ENCODE data around the gene MAPK14.
"Not testable (repeated sequence)": the region's sequence is repeated elsewhere in the genome, so short reads cannot be mapped to it uniquely, and the experiment has no call there.

MAPK14 gene

DNA sequence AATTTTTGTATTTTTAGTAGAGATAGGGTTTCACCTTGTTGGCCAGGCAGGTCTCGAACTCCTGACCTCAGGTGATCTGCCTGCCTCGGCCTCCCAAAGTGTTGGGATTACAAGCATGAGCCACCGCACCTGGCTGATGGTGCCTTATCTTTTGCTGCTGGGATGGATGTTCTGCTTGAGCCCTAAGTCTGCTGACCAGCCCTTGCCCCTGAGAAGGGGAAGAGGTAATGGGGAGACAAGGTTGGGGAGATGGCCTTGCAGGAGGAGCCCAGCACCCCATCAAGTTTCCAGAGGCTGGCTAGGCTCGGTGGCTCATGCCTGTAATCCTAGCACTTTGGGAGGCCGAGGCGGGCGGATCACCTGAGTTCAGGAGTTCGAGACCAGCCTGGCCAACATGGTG is 96.7 kb downstream of the MAPK14 start:
- DNase-seq, result not testable (repeated sequence)

DNA sequence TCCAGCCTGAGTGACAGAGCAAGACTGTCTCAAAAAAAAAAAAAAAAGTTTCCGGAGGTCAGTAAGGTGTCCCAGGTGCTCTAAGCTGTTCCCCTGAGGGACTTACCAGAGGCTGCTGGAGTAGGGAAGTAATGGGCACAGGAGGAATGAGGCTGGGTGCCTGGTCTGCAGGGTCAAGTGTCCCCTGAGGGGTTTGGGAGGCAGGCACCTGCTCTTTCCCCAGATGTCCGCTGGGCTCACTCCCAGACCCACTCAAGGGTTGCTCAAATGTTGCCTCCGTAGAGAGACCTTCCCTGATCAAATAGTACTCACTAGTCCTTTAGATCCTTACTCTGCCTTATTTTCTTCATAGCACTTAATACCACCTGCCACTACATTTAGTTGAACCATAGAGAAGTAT is 97.3 kb downstream of the MAPK14 start:
- DNase-seq, result no peak

DNA sequence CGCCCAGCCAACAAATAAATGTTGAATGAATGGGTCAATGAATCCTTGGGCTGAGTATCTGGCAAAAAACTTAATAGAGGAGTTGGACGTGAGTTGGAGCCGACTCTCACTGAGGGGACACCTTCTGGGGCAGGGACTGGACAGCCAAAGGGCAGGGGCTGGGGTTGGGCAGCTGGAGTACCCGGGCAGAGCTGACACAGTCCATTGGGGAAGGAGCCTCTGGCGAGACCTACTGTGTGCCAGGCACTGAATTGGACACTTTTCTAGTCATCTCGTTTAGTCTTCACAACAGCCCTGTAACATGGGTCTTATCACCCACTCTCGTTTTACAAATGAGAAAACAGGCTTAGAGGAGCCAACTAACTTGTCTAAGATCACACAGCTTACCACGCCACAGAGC is 98.0 kb downstream of the MAPK14 start:
- no peak for DNase-seq

DNA sequence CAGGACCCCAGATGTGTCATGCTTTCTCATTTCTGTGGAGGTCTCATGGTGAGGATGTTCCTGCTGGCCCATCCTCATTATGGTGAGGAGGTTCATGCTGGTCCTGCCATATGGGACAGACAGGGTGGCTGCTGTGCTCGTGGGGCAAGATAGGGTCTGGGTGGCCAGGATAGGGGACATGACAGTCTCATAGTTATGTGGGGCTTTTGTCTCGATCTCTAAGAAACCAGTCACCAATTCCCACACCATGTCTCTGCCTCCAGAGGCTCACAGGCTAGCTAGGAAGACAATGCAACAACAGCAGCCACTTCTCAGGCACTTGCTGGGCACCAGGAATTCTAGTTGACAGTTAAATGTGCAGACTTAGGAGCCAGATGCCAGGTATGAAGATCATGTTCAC is 98.5 kb downstream of the MAPK14 start:
- no peak for DNase-seq

DNA sequence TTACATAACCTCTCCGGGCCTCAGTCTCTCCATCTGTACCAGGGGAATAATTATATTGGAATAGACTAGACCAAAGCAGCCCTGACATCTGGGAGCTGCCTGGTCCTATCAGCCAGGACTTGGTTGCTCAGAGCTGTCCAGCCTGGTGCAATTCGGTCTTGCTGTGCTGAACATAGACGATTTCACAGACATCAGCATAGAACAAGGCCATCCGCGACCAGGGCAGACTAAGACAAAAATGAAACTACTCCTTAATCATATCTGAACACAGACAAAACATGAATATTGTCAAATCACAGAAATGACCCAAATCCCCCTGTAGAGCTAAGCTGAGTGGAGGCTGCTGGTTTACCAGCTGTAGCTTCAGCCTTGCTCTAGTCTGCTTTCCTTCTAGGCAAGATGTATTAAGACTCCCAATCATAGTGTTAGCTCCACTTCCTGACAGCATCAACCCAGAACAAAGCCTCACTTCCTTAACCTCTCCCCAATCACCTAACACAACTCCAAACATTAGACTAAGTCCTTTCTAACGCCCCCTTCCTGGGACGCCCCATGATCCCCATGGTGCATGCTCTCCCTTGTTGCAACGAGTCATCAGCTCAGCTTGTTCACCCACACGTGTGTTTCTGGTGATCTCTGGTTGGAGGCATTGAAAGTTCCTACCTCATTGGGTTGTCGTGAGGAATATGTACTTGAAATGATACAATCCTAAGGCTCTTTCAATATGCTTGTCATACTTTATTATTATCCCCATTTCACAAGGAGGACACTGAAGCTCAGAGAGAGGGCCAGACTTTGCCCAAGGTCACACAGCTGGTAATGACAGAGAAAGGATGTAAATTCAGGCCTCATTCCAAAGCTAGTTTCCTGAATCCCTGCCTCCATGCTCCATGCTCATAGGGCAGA is 99.2 kb downstream of the MAPK14 start:
- DNase-seq, result no peak

DNA sequence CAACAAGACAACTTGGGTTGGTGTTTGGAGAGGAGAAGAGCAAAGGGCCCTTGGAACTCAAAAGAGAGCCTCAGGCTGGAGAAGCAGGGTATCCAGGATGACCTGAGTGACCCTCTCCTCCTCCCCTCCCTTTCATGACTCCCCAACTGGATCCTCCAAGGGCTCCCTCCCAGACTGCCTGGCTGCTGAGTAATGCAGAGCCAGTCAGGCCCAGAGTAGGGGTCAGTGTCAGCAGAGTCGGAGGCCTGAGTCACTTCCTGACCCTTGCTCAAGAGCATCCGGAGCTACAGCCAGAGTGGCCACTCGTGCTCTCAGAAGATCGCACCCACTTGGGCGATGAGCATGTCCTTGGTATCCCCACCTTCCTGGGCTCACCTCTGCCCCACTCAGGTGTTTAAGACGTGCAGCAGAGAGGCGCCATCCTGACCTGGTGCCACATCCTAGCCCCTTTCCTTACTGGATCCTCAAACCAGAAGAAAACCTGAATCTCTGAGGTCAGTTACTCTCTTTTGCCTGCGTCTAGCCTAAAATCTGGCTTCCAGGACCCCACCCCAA is 99.9 kb downstream of the MAPK14 start:
- DNase-seq, result no peak

DNA sequence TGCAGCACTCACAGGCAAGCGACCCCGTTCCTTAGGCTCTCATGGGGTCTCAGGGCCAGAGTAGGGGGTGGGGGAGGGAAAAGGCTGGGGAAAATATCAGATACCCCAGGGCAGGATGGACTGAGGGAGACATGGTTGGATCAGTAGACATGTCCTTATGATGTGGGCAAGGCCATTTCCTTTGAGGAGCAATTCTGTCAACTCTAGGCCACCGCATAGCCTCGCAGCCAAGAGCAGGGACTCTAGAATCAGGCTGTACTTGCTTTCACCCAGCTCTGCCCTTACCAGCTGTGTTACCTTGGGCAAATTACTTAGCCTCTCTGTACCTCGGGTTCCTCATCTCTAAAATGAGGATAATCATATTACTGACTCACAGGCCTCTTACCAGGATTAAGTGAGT is 100.5 kb downstream of the MAPK14 start:
- no peak for DNase-seq

DNA sequence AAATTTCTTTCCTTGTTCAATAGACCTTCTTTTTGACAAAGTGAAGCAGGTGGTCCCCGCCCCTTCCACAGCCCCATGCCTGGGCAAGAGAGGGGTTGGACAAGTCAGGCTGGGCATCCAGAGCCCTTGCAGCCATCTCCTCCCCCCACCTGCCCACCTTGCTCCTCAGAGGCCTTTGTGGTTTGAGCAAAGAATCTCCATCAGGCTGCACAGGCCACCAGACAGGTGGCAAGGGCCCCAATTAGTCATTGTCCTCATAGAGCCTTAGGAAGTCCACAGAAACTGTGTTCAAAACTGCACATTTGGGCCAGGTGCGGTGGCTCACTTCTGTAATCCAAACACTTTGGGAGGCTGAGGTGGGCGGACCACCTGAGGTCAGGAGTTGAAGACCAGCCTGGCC is 101.2 kb downstream of the MAPK14 start:
- DNase-seq, result no peak

DNA sequence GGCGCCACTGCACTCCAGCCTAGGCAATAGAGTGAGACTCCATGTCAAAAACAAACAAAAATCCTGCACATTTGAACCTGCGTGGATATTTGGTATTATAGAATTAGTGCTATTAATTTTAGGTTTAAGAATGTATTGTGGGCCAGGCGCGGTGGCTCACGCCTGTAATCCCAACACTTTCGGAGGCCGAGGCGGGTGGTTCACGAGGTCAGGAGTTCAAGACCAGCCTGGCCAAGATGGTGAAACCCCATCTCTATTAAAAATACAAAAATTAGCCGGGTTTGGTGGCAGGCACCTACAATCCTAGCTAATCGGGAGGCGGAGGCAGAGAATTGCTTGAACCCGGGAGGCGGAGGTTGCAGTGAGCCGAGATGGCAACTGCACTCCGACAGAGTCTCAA is 101.7 kb downstream of the MAPK14 start:
- not testable (repeated sequence) for DNase-seq

DNA sequence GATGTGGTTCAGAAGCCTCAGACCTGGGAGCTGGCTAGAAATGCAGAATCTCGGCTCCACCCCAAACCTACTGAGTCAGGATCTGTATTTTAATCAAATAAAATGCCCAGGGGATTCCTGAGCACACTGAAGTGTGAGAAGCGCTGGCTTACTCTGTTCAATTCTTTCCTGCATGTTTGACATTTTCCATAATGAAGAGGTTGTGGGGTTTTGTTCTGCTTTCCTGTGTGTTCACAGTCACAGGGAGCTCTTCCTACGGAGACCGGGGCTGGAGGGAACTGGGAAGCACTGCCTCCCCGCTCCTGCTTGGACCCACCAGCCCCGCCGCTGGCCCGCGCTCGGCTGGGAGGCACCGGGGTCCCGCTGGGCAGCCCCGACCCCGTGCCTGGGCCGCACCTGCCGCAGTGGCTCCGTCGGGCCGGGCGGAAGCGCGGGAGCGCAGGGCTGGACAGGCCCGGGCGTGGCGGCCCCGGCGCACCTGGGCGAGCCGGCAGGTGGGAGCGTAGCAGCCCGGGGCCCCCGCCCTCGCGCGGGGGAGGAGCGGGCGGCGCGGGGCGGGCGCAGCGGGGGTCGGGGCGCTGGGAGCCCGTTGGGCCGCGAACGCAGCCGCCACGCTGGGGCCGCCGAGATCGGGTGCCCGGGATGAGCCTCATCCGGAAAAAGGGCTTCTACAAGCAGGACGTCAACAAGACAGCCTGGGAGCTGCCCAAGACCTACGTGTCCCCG is 102.5 kb downstream of the MAPK14 start, which contains the start of gene MAPK13:
MAPK13 (plus strand) TSS at position 573 of the 726 bp plus-strand sequence; CDS start at position 643, 70 bp downstream.
- no peak for DNase-seq

DNA sequence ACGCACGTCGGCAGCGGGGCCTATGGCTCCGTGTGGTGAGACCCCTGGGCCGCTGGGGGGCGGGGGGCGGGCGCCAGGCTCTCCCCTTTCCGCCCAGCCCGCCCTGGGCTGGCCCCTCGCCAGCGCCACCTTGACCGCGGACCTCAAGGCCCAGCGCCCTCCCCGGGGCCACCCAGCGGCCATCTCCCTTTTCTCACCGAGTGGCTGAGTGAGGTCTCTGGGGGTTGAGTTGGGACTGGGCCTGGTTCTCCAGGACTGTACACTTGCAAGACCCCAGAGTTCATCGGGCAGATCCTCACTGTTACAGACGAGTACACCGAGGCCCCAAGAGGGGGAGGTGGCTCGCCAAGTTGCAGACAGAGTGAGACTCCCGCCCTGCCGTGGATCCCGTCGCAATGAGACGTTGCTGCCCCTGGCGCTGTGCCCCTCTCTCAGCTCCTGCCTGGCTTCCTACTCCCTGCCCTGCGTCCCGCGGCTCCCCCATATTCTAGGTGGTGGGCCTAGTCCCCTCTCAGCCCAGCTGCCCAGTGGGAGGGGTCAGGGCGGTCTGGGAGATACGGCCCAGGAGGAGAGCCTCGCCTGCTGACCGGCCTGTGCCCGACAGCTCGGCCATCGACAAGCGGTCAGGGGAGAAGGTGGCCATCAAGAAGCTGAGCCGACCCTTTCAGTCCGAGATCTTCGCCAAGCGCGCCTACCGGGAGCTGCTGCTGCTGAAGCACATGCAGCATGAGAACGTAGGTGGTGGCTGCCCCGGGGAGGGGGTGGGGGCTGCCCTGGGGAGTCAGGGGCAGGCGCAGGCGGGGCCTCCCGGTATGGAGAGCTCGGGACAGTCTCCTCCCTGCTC is 103.3 kb downstream of the MAPK14 start:
- DNase-seq, result peak; percentile 63

DNA sequence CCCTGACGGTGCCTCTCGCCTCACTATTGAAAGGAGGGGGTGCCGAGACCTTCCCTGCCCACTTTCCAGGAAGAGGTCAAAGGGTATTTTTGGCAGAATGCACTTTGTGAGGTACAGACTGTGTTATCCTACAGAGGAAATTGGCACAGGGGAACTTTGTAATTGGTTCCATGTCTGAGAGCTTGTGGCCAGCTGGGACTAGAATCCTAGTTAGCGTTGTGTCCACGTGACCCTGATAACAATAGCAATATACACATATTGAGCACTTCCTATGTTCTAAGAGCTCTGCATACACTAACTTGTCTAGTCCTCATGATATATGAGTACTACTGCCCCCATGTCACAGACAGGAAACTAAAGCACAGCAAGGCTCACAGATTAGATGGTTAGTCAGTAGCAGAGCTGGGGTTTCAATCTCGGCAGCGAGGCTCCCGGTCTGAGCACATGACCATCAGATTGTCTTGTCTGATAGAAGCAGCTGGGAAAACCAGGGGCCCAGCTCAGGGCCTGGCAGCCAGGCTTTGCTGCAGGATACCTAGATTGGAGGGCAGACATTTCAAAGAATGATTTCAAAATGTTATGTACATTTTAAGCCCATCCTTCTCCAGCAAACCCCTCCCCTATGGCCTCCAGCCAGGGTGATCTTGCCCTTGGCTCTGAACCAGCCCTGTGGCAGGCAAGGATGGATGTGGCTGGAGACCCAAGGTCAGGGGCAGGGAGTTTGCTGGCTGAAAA is 104.1 kb downstream of the MAPK14 start:
- DNase-seq, result no peak

DNA sequence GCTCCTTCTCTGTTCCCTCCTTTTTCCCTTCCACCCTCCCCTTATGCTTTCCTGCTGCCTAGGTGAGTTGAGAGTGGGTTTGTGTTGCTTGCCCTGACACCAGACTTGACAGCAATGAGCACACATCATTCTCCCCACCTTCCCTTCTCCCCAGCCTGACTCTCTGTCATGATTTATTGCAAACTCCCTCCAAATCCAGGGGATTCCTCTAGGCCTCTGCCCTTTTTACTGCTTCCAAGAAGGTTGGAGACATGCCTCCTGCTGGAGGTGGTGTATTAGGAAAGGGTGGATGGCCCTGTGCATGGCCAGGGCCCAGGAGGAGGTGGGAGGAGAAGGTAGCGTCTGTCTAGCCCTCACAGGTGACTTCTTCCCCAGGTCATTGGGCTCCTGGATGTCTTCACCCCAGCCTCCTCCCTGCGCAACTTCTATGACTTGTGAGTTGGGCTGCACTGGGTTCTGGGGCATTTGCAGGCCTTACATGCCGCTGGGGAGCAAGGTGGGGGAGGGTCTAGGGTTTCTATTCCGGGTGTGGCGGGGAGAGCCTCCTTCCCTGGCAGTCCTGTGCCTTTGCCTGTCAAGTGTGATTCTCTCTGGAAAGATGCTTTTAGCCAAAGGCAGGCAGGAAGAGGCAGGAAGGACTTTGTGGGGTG is 104.8 kb downstream of the MAPK14 start:
- no peak for DNase-seq

DNA sequence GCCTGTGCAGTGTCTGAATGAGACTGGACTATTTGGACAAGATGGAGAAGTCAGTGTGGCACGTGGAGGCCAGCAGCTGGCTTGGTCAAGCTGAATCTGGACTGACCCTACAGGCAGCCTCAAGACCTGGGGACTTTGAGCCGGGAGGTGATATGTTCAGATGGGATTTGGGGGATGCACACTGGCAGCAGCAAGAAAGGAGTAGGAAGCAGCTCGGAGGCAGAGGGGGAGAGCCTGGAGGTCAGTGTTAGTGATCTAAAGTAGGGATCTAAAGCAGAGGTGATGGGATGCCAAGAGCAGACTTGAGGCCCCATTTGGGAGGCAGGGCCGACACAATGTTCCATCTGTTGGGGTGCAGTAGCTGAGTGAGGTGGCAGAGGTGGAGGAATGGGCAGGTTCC is 105.5 kb downstream of the MAPK14 start:
- no peak for DNase-seq

DNA sequence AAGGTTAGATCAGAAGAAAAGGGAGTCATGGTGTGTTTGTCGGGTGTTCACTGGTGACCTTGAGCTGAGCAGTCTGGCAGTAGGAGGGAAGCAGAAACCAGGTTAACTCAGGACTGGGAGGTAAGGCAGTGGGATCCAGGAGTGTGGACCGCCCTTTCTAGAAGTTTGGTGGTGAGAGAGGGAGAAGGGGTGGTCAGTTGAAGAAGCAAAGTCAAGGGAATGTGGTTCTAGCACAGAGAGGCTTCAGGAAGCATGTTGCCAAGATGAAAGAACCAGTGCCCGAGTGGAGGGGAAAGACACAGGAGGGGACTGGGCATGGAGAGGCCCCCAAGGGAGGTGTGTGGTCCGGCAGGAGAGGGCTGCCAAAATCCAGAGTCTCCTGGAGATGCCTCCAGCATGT is 106.3 kb downstream of the MAPK14 start:
- no peak for DNase-seq

DNA sequence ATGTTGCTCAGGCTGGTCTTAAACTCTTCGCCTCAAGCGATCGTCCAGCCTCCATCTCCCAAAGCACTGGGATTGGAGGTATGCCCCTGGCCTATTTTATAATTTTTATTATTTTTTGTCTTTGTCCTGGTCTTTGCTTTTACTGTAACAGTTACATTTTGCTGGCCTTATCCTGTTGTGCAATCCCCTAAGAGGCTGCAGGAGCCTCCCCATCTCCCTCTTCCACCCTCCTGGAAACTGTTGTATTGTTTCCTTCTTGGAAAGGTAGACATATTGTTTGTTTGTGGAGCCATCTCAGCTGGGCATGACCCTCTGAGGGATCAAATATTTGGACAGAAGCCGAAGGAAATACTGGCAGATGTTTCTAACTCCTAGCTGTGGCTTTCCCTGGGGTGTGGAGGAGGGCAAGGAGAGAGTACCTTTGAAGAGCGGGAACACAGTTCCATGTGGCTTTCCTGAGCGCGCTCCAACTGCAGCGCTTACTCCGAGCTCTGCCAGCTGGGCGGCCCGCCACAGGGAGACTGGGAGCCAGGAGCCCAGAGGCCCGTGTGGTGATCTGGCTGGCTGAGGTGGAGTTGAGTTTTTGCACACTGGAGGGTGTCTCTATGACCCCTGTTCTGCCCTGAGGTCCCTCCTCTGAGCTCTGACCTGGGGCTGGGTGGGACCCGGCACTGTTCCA is 107.6 kb downstream of the MAPK14 start:
- DNase-seq, result no peak

DNA sequence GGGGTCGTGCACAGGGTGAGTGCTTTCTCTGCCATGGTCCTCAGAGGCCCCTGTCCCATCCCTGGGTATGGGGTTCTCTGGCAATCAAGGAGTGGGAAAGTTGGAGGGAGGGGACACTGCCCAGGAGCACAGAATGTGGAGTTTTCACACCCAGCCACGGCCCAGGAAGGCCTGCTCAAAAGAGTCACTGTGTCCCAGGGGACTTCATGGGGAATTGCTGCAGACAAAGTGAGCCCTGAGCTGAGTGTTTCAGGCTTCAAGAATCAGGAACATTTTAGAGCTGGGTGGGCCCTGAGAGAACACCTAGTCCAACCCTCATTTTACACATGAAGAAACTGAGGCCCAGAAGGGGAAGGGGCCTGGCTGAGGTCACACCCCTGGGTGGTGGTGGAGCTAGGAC is 108.4 kb downstream of the MAPK14 start:
- no peak for DNase-seq

DNA sequence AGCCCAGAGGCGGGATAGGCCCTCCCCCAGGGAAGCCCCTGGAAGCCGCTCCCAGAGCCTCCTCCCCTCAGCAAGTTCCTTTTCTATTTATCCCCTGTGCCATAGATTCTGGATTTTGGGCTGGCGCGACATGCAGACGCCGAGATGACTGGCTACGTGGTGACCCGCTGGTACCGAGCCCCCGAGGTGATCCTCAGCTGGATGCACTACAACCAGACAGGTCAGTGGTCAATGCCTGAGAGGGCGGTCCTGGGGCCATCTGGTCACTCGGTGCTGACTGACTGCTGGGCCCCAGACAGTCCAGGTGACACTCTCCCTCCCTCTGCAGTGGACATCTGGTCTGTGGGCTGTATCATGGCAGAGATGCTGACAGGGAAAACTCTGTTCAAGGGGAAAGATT is 108.9 kb downstream of the MAPK14 start:
- no peak for DNase-seq

DNA sequence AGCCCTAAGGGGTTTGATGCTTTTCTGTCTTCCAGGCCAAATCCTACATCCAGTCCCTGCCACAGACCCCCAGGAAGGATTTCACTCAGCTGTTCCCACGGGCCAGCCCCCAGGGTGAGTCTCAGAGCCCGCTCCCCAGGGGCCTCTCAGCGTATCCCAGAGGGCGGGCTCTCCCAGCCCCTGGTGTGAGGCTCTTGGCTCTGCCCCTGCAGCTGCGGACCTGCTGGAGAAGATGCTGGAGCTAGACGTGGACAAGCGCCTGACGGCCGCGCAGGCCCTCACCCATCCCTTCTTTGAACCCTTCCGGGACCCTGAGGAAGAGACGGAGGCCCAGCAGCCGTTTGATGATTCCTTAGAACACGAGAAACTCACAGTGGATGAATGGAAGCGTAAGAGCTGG is 111.1 kb downstream of the MAPK14 start:
- no peak for DNase-seq

DNA sequence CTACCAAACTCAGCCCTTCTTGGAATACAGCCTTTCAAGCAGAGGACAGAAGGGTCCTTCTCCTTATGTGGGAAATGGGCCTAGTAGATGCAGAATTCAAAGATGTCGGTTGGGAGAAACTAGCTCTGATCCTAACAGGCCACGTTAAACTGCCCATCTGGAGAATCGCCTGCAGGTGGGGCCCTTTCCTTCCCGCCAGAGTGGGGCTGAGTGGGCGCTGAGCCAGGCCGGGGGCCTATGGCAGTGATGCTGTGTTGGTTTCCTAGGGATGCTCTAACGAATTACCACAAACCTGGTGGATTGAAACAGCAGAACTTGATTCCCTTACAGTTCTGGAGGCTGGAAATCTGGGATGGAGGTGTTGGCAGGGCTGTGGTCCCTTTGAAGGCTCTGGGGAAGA is 111.8 kb downstream of the MAPK14 start:
- DNase-seq, result no peak
